Muscle of arm (tissue), 12 donors: ENCODE measurements around the gene ESR2. TPM values are rescaled to one million over a fixed set of nuclear protein-coding genes. Genes with fewer than 3 reads are reported as not detected.
"Not testable (repeated sequence)": the region's sequence is repeated elsewhere in the genome, so short reads cannot be mapped to it uniquely, and the experiment has no call there.

Experiments used
- DNase-seq: peaks from one replicate; pipeline ENCODE4 v3.0.0-alpha.2; 2013
- polyA plus RNA-seq, 12 donors: library from polyadenylated mRNA; unstranded; fragments of 120-200 nt; gene quantifications; one replicate each; pipeline ENCODE4 v1.2.1, GENCODE V29; 2013; ENCODE audit not compliant: insufficient read length in 12 of 12

The ESR2 gene
- polyA plus RNA-seq, 12 donors: 0.20 to 1.2 (median 0.41) TPM; not detected in 2

DNA sequence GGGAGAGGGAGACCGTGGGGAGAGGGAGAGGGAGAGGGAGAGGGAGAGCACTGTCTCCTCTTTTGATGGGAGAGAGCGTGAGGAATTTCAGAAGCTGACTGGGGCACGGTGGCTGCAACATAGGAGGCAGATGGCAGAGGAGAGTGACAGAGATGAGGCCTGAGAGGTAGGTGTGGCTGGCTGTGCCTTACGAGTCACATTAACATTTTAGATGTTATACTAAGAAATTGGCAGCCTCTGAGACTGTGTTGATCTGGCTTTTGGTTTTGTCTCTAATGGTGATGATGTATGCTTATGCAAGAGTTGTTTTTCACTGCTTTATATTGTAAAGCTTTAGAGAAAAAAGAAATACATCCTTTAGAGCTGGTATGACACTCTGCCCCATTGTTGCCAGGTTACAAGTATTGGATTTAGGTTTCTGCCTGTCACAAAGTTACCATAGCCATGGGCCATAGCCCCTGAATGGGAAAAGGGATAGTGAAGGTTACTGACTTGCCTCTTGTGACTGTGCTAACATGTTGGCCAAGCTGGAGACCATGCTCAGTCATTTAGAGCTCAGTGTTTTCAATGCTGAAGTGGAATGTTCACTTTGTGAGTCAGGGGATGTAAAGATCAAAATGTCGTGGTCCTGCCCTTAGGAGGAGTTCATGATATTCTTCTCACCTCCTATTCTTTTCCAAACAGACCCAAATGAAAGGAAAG is 255.2 kb downstream of the ESR2 start:
- DNase-seq: no peak

DNA sequence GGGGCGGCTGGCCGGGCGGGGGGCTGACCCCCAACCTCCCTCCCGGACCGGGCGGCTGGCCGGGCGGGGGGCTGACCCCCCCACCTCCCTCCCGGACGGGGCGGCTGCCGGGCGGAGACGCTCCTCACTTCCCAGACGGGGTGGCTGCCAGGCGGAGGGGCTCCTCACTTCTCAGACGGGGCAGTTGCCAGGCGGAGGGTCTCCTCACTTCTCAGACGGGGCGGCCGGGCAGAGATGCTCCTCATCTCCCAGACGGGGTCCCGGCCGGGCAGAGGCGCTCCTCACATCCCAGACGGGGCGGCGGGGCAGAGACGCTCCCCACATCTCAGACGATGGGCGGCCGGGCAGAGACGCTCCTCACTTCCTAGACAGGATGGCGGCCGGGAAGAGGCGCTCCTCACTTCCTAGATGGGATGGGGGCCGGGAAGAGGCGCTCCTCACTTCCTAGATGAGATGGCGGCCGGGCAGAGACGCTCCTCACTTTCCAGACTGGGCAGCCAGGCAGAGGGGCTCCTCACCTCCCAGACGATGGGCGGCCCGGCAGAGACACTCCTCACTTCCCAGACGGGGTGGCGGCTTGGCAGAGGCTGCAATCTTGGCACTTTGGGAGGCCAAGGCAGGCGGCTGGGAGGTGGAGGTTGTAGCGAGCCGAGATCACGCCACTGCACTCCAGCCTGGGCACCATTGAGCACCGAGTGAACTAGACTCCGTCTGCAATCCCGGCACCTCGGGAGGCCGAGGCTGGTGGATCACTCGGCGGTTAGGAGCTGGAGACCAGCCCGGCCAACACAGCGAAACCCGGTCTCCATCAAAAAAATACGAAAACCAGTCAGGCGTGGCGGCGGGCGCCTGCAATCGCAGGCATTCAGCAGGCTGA is 256.1 kb downstream of the ESR2 start:
- DNase-seq: not testable (repeated sequence)

GRCh38 chr14:64035143-64035542 is 259.0 kb downstream of the ESR2 start:
- DNase-seq: no peak

Other genes with a start within 250 kb of the ESR2 start
- 10 to 100 TPM in 11 of 12 donors, not detected in 1; 43.3 to 56.6 (median 48.7) TPM for gene MTHFD1, start 94.0 kb upstream of the ESR2 start, polyA plus RNA-seq
- gene AKAP5, start 171.1 kb upstream of the ESR2 start, polyA plus RNA-seq: 1 to 10 TPM in 2 of 12 donors, under 1 TPM in 9, not detected in 1; 0.29 to 1.5 (median 0.61) TPM
- 10 to 100 TPM in 3 of 12 donors, 1 to 10 TPM in 8, not detected in 1; 5.6 to 16.7 (median 8.6) TPM for gene ZBTB25, start 209.5 kb upstream of the ESR2 start, polyA plus RNA-seq
- gene ZBTB1, start 210.4 kb upstream of the ESR2 start, polyA plus RNA-seq: 10 to 100 TPM in 11 of 12 donors, not detected in 1; 23.9 to 61.7 (median 36.9) TPM
- gene HSPA2, start 246.4 kb upstream of the ESR2 start, polyA plus RNA-seq: 1 to 10 TPM in 11 of 12 donors, not detected in 1; 3.0 to 8.8 (median 6.0) TPM